Inferior parietal cortex (tissue), 1 donor: ENCODE results near the gene PIH1D1.

Experiments
- DNase-seq: peaks from one replicate; pipeline ENCODE4 v3.0.0-alpha.2; 2016; ENCODE audit errors: extremely low spot score

The PIH1D1 gene

GRCh38 chr19:49451430-49452181 lies at the start of gene PIH1D1:
Gene PIH1D1 (minus strand): TSS chr19:49451814. CDS start chr19:49451574, 240 bp downstream.
- peak; percentile 99 for DNase-seq

GRCh38 chr19:49499030-49499670 lies 47.5 kb upstream of the PIH1D1 start:
- DNase-seq: no peak

- no peak for DNase-seq
Observed at GRCh38 chr19:49498475-49498874, 46.9 kb upstream of the PIH1D1 start.

GRCh38 chr19:49497789-49498103 lies 46.1 kb upstream of the PIH1D1 start:
- DNase-seq: no peak

GRCh38 chr19:49497047-49497788 lies 45.6 kb upstream of the PIH1D1 start:
- peak; percentile 19 for DNase-seq

GRCh38 chr19:49496574-49497008 lies 45.0 kb upstream of the PIH1D1 start:
- no peak for DNase-seq

GRCh38 chr19:49492573-49493405 lies 41.2 kb upstream of the PIH1D1 start:
- no peak for DNase-seq

GRCh38 chr19:49491804-49492572 lies 40.4 kb upstream of the PIH1D1 start:
- no peak for DNase-seq

GRCh38 chr19:49491030-49491803 lies 39.6 kb upstream of the PIH1D1 start:
- DNase-seq: no peak

GRCh38 chr19:49490287-49491029 lies 38.8 kb upstream of the PIH1D1 start:
- no peak for DNase-seq

- no peak for DNase-seq
Observed at GRCh38 chr19:49489601-49490167, 38.1 kb upstream of the PIH1D1 start.

GRCh38 chr19:49488863-49489537 lies 37.4 kb upstream of the PIH1D1 start:
- DNase-seq: no peak

- DNase-seq: no peak
Observed at GRCh38 chr19:49488046-49488862, 36.6 kb upstream of the PIH1D1 start.

- DNase-seq: peak; percentile 100
Observed at GRCh38 chr19:49487277-49488045, 35.8 kb upstream of the PIH1D1 start, which contains the start of gene RPL13A. Gene RPL13A (plus strand): TSS chr19:49487608. CDS start chr19:49487630, 22 bp downstream.

- no peak for DNase-seq
Observed at GRCh38 chr19:49486710-49487276, 35.2 kb upstream of the PIH1D1 start.

GRCh38 chr19:49486232-49486631 lies 34.6 kb upstream of the PIH1D1 start:
- DNase-seq: no peak
